H1 (cell line): Measurements from ENCODE around the gene NKAIN2. TPM values are rescaled to one million over a fixed set of nuclear protein-coding genes. Genes with fewer than 3 reads are reported as not detected.
"Not testable (repeated sequence)": the region's sequence is repeated elsewhere in the genome, so short reads cannot be mapped to it uniquely, and the experiment has no call there.

Experiments
- CTCF ChIA-PET: fragments of 300-600 bp; sonication (Branson Sonifier 250); formaldehyde crosslinking; loops from one replicate; lab custom pipeline; 2021; ENCODE audit not compliant: partially characterized antibody; lab: Charles Lee
- POLR2A ChIA-PET: fragments of 300-600 bp; sonication (Branson Sonifier 250); formaldehyde crosslinking; loops from one replicate; lab custom pipeline; 2021; ENCODE audit warnings: inconsistent platforms; ENCODE audit not compliant: partially characterized antibody; lab: Charles Lee
- DNase-seq, 2 experiments: peaks; one replicate each; pipeline versions ENCODE4 v3.0.0 to v3.0.0-alpha.2; 2010 to 2022; ENCODE audit warnings: low spot score in 2 of 2, low read depth in 1 of 2, mixed read lengths in 1 of 2
- FAIRE-seq: peaks from 2 replicates; lab custom pipeline; 2011; peaks lifted over from hg19 to GRCh38; lab: Jason Lieb, UNC
- H2AFZ ChIP-seq: 2 replicates; pipeline ENCODE4 v1.8.1; 2012; ENCODE audit warnings: low read length, inconsistent platforms
- H2AK5ac ChIP-seq: 2 replicates; pipeline ENCODE4 v1.6.1; 2013; ENCODE audit warnings: low read depth, low read length
- H2BK120ac ChIP-seq: replicated peaks from 2 replicates; pipeline ENCODE3; 2013; ENCODE audit warnings: low read depth, low read length, inconsistent platforms
- H2BK12ac ChIP-seq: 2 replicates; pipeline ENCODE4 v1.6.1; 2013; ENCODE audit warnings: low read depth, low read length
- H2BK15ac ChIP-seq: 2 replicates; pipeline ENCODE4 v1.6.1; 2013; ENCODE audit warnings: low read length
- H2BK20ac ChIP-seq: 2 replicates; pipeline ENCODE4 v1.6.1; 2013; ENCODE audit warnings: low read length
- H2BK5ac ChIP-seq: 2 replicates; pipeline ENCODE4 v1.6.1; 2013; ENCODE audit warnings: low read depth, low read length
- H3K14ac ChIP-seq: 2 replicates; pipeline ENCODE4 v1.6.1; 2013; ENCODE audit warnings: inconsistent platforms; ENCODE audit not compliant: insufficient read length
- H3K18ac ChIP-seq: 2 replicates; pipeline ENCODE4 v1.6.1; 2013; ENCODE audit warnings: low read length; ENCODE audit errors: extremely low read depth
- H3K23ac ChIP-seq: 2 replicates; pipeline ENCODE4 v1.6.1; 2013; ENCODE audit warnings: inconsistent platforms; ENCODE audit not compliant: insufficient read length
- H3K23me2 ChIP-seq: 2 replicates; pipeline ENCODE4 v1.6.1; 2013; ENCODE audit warnings: low read depth, low read length
- H3K27ac ChIP-seq: 2 replicates; pipeline ENCODE4 v1.6.1; 2011; ENCODE audit warnings: low read depth, low read length, inconsistent platforms
- H3K27me3 ChIP-seq, 4 experiments: replicated peaks in 1 of 4; 1 replicate in 1 of 4; 2 replicates in 3 of 4; pipeline versions ENCODE4 v1.6.1 to v1.8.1; 2011 to 2013; ENCODE audit warnings: low read length in 3 of 4, mild to moderate bottlenecking in 3 of 4, inconsistent platforms in 2 of 4, mixed read lengths in 2 of 4, moderate library complexity in 1 of 4; ENCODE audit not compliant: control insufficient read depth in 3 of 4, insufficient read depth in 3 of 4; ENCODE audit errors: extremely low read depth in 1 of 4
- H3K36me3 ChIP-seq, 4 experiments: 2 replicates each; pipeline versions ENCODE4 v1.6.1 to v1.8.1; 2011 to 2013; ENCODE audit warnings: mild to moderate bottlenecking in 4 of 4, low read length in 3 of 4, moderate library complexity in 2 of 4, control low read depth in 1 of 4, inconsistent platforms in 1 of 4; ENCODE audit not compliant: insufficient read depth in 4 of 4, control insufficient read depth in 2 of 4
- H3K4ac ChIP-seq: replicated peaks from 2 replicates; pipeline ENCODE3; 2013; ENCODE audit warnings: low read length, low read depth, mixed read lengths, inconsistent platforms; ENCODE audit not compliant: insufficient read length
- H3K4me1 ChIP-seq, 4 experiments: replicated peaks in 1 of 4; 1 replicate in 1 of 4; 2 replicates in 3 of 4; pipeline versions ENCODE4 v1.6.1 to v1.8.1; 2011 to 2013; ENCODE audit warnings: low read length in 3 of 4, inconsistent platforms in 2 of 4, mixed read lengths in 1 of 4; ENCODE audit not compliant: insufficient read depth in 4 of 4, control insufficient read depth in 3 of 4
- H3K4me2 ChIP-seq, 2 experiments: 2 replicates each; pipeline versions ENCODE4 v1.6.1 to v1.8.1; 2011 to 2013; ENCODE audit warnings: low read depth in 2 of 2, low read length in 2 of 2, control low read depth in 1 of 2, inconsistent platforms in 1 of 2, mild to moderate bottlenecking in 1 of 2; ENCODE audit not compliant: insufficient read depth in 1 of 2
- H3K4me3 ChIP-seq, 4 experiments: fragments of 200-600, 300-600 bp in 1 of 4; sonication (generic), shearing (Covaris generic), sonication (Bioruptor Twin) in 1 of 4; 2 replicates each; pipeline versions ENCODE4 v1.5.1 to v1.8.1; 2011 to 2016; ENCODE audit warnings: low read length in 4 of 4, low read depth in 3 of 4, control low read depth in 2 of 4, inconsistent platforms in 2 of 4, mild to moderate bottlenecking in 2 of 4, mixed read lengths in 1 of 4, moderate library complexity in 1 of 4; ENCODE audit not compliant: insufficient read depth in 2 of 4; ENCODE audit errors: extremely low read depth in 1 of 4
- H3K56ac ChIP-seq: replicated peaks from 2 replicates; pipeline ENCODE3; 2013; ENCODE audit warnings: low read depth, mild to moderate bottlenecking, mixed read lengths, low read length, inconsistent platforms; ENCODE audit not compliant: insufficient read length
- H3K79me1 ChIP-seq: 2 replicates; pipeline ENCODE4 v1.6.1; 2013; ENCODE audit warnings: low read depth, low read length, control low read depth
- H3K79me2 ChIP-seq, 2 experiments: 2 replicates each; pipeline versions ENCODE4 v1.6.1 to v1.8.1; 2012 to 2013; ENCODE audit warnings: low read length in 2 of 2, mild to moderate bottlenecking in 2 of 2, inconsistent platforms in 1 of 2; ENCODE audit not compliant: insufficient read depth in 2 of 2, control insufficient read depth in 1 of 2
- H3K9ac ChIP-seq, 4 experiments: replicated peaks in 1 of 4; 1 replicate in 1 of 4; 2 replicates in 3 of 4; pipeline versions ENCODE4 v1.6.1 to v1.8.1; 2011 to 2013; ENCODE audit warnings: low read depth in 3 of 4, low read length in 3 of 4, control low read depth in 2 of 4, mild to moderate bottlenecking in 2 of 4, moderate library complexity in 2 of 4, inconsistent platforms in 1 of 4; ENCODE audit errors: extremely low read depth in 1 of 4
- H3K9me3 ChIP-seq, 2 experiments: 2 replicates each; pipeline versions ENCODE4 v1.6.1 to v1.8.1; 2012 to 2013; ENCODE audit warnings: mild to moderate bottlenecking in 2 of 2, moderate library complexity in 2 of 2, control low read depth in 1 of 2, inconsistent platforms in 1 of 2, low read depth in 1 of 2, low read length in 1 of 2, mixed read lengths in 1 of 2; ENCODE audit not compliant: insufficient read depth in 2 of 2
- H4K20me1 ChIP-seq, 2 experiments: replicated peaks in 1 of 2; 2 replicates each; pipeline versions ENCODE3 to v1.8.1; 2011 to 2013; ENCODE audit warnings: inconsistent platforms in 2 of 2, low read length in 2 of 2, mild to moderate bottlenecking in 1 of 2; ENCODE audit not compliant: insufficient read depth in 2 of 2, control insufficient read depth in 1 of 2
- H4K5ac ChIP-seq: 2 replicates; pipeline ENCODE4 v1.6.1; 2013; ENCODE audit warnings: low read length, low read depth, mixed read lengths, inconsistent platforms; ENCODE audit not compliant: insufficient read length
- H4K8ac ChIP-seq: 2 replicates; pipeline ENCODE4 v1.8.0; 2013; ENCODE audit warnings: mild to moderate bottlenecking, moderate library complexity, low read length, inconsistent platforms; ENCODE audit not compliant: insufficient read depth; ENCODE audit errors: extremely low read depth
- H4K91ac ChIP-seq: replicated peaks from 2 replicates; pipeline ENCODE3; 2013; ENCODE audit warnings: low read length, mixed read lengths, inconsistent platforms; ENCODE audit not compliant: insufficient read length
- ATF3 ChIP-seq: IDR thresholded peaks from 2 replicates; pipeline ENCODE4 v1.6.1; 2011; ENCODE audit warnings: low read depth, mild to moderate bottlenecking, low read length; ENCODE audit not compliant: insufficient read depth
- CREB1 ChIP-seq: IDR thresholded peaks from 2 replicates; pipeline ENCODE4 v1.6.1; 2012; ENCODE audit warnings: inconsistent platforms
- WGBS, 2 experiments: shearing (Covaris generic) in 1 of 2; methylation state at CpG; one replicate each; pipeline versions ENCODE4 v1.1.6 to v1.1.7; 2013 to 2015; ENCODE audit warnings: low lambda C conversion rate in 2 of 2, mixed read lengths in 2 of 2, inconsistent platforms in 1 of 2, low coverage in 1 of 2, missing lambda C conversion rate in 1 of 2; ENCODE audit not compliant: insufficient replicate concordance in 2 of 2, insufficient coverage in 1 of 2, insufficient read length in 1 of 2; ENCODE audit errors: extremely low coverage in 1 of 2, missing lambda C conversion rate in 1 of 2; 5-methylcytosine and 5-hydroxymethylcytosine counted together
- polyA plus RNA-seq, 7 experiments: library from polyadenylated mRNA; depleted of rRNA in 3 of 7; stranded (reverse) in 5 of 7; unstranded in 2 of 7; fragments of >200 nt in 5 of 7; fragments of 200-250 nt in 2 of 7; gene quantifications; 1 replicate in 5 of 7; 2 replicates in 1 of 7; 4 replicates in 1 of 7; pipeline versions ENCODE4 v1.2.1 to v1.2.3, GENCODE V29; 2011 to 2013; ENCODE audit warnings: missing spikeins in 2 of 7, mixed read lengths in 2 of 7
- total RNA-seq: library from RNA; stranded (reverse); fragmentation: NEBNext Ultra II Directional; extraction: Animal tissue kit (Norgen Biotek cat#: 25700); gene quantifications from 2 replicates; pipeline ENCODE4 v1.2.1, GENCODE V29; 2021

NKAIN2 gene
- total and polyA plus RNA-seq, 2 of the 8 experiments (the other 6 are each of a cell fraction or from before 2014, with no cell fraction given) = 0.20 to 0.34 TPM

GRCh38 chr6:123986938-123987337, 183.3 kb downstream of the NKAIN2 start (continued):
- TF ChIP-seq ATF3 (no peak), CREB1 (no peak)

DNA sequence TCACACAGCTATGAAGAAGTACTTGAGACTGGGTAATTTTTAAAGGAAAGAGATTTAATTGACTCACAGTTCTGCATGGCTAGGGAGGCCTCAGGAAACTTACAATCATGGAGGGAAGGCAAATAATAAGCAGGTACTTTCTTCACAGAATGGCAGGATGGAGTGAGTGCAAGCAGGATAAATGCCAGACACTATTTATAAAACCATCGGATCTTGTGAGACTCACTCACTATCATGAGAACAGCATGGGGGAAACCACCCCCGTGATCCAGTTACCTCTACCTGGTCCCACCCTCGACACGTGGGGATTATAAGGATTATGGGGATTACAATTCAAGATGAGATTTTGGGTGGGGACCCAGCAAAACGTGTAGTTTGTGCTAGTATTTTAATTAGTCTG, 186.3 kb downstream of the NKAIN2 start:
- H3K4me2 ChIP-seq, DNase-seq, H3K14ac ChIP-seq, H3K79me2 ChIP-seq, H3K79me1 ChIP-seq, H3K56ac ChIP-seq, H3K23me2 ChIP-seq, H3K27me3 ChIP-seq, H3K27ac ChIP-seq, H3K4me3 ChIP-seq, H3K4me1 ChIP-seq, H3K9ac ChIP-seq, H4K5ac ChIP-seq, H3K23ac ChIP-seq, H4K20me1 ChIP-seq, H2BK20ac ChIP-seq, H2BK120ac ChIP-seq, H3K4ac ChIP-seq, H2BK5ac ChIP-seq, H2AK5ac ChIP-seq, H2BK12ac ChIP-seq, H2AFZ ChIP-seq, H3K18ac ChIP-seq, FAIRE-seq, POLR2A ChIA-PET, H4K91ac ChIP-seq, CTCF ChIA-PET, H2BK15ac ChIP-seq, H3K36me3 ChIP-seq, H3K9me3 ChIP-seq, H4K8ac ChIP-seq: not testable (repeated sequence)
- 66% methylated on average over 5 of the region's 5 CpGs; no CpG with 5 or more reads in 1 of the 2 experiments for WGBS, 2 experiments
